Activated naive CD8-positive, alpha-beta T cell (primary cell): Measurements from ENCODE around the gene SETD6.

Experiments
- H3K27ac Mint-ChIP-seq: one replicate; pipeline ENCODE4 v1.8.0; 2021; ENCODE audit warnings: mixed read lengths
- H3K27me3 Mint-ChIP-seq: one replicate; pipeline ENCODE4 v1.8.0; 2021; ENCODE audit warnings: mixed read lengths
- H3K36me3 Mint-ChIP-seq: one replicate; pipeline ENCODE4 v1.8.0; 2021; ENCODE audit warnings: mixed read lengths
- H3K4me1 Mint-ChIP-seq: one replicate; pipeline ENCODE4 v1.8.0; 2021; ENCODE audit warnings: low read depth, mixed read lengths
- H3K4me3 Mint-ChIP-seq: one replicate; pipeline ENCODE4 v1.8.0; 2021; ENCODE audit warnings: mild to moderate bottlenecking, mixed read lengths
- H3K9me3 Mint-ChIP-seq: one replicate; pipeline ENCODE4 v1.8.0; 2021; ENCODE audit warnings: low read depth, mixed read lengths

SETD6 gene

DNA sequence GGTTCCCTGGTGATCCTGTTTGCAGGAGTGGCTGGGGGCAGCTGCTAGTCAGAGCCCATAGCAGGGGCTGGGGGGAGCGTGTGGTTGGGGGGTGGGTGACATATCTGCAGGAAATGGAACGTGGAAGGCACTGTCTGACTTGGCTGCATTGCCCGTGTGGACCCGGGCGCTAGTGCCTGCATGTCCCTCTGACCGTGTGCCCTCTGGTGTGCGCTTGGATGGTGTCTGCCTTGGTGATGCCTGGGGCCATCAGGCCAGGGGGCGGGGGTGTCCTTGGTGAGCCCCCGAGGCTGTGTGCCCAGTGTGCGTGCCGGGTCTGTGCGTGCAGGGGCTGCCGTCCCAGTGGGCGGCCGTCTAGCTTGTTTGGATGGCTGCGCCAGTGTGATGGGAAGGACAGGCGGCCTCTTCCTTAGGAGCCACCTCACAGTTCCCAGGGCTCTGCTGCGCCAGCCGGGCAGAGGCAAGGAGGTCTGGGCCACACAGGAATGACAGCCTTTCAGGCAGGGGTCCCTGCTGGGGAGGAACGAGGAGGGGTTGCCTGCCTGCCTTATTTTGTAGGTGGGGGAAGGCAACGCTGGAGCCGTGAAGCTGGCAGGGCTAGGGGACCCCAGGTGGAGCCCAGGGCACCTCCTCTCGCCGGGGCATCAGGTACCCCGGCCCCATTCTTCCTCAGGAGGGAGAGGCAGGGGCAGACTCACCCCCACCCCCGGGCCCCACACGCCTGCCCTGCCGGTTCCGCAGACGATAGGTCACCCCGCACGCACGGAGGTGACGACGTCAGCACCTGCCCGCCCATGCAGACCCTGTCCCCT is 14.7 kb upstream of the SETD6 start:
- peaks cover 8% of the 10 kb centered on the region for H3K4me1 Mint-ChIP-seq
- no peak overlapping the region for H3K27ac Mint-ChIP-seq
- no peaks in the 10 kb centered on the region for H3K9me3 Mint-ChIP-seq
- no peaks in the 10 kb centered on the region for H3K36me3 Mint-ChIP-seq
- peak overlapping the region; percentile 78 for H3K4me3 Mint-ChIP-seq
- peaks cover 2% of the 10 kb centered on the region for H3K27me3 Mint-ChIP-seq

DNA sequence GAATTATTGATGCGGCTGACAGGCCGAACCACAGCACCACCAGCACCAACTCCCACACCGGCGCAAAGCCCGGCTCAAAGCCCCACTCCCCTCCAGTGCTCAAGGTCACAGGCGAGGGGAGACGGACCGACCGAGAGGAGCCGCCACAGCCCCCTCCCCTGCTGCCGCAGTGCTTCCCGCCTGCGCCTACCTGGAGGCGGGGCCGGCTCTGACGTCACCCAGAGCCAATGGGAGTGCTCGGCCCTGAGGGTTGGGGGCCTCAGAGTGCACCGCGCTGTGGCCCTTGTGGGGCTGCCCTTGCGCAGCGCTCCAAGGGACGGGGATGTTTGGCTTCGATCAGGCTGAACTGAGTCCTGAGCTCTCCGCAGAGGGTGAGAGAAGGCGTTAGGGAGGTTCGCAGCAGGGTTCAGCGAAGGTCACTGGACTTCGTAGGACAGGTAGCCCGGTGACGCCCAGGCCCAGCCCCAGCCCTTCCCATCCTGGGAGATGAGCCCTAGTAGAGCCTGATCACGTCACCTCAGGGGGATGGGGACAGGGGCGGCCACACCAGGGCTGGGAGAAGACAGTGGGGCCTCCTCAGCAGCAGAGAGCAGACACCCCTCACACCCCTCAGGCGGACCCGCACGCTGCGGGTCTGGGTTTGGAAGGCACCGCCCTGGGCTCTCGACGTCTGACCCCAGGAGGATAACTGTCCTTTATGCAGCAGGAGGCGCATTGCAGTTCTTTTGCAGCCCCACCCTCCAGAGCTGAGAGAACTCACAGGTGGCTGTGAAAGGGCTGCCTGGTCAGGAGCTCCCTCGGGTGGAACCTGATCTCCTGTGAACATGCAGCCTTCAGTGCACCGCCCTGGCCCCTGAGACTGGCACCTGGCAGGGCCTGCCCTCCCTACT is 13.8 kb upstream of the SETD6 start:
- Mint-ChIP-seq H3K27me3 (peaks cover 2% of the 10 kb centered on the region), H3K27ac (no peak overlapping the region), H3K4me3 (peak overlapping the region; percentile 78), H3K36me3 (no peaks in the 10 kb centered on the region), H3K9me3 (no peaks in the 10 kb centered on the region), H3K4me1 (peaks cover 7% of the 10 kb centered on the region)

- Mint-ChIP-seq H3K4me1 (peaks cover 7% of the 10 kb centered on the region), H3K36me3 (no peaks in the 10 kb centered on the region), H3K9me3 (no peaks in the 10 kb centered on the region), H3K4me3 (peak overlapping the region; percentile 78), H3K27me3 (peaks cover 2% of the 10 kb centered on the region), H3K27ac (no peak overlapping the region)
Observed at GRCh38 chr16:58502217-58502921, 12.9 kb upstream of the SETD6 start.

DNA sequence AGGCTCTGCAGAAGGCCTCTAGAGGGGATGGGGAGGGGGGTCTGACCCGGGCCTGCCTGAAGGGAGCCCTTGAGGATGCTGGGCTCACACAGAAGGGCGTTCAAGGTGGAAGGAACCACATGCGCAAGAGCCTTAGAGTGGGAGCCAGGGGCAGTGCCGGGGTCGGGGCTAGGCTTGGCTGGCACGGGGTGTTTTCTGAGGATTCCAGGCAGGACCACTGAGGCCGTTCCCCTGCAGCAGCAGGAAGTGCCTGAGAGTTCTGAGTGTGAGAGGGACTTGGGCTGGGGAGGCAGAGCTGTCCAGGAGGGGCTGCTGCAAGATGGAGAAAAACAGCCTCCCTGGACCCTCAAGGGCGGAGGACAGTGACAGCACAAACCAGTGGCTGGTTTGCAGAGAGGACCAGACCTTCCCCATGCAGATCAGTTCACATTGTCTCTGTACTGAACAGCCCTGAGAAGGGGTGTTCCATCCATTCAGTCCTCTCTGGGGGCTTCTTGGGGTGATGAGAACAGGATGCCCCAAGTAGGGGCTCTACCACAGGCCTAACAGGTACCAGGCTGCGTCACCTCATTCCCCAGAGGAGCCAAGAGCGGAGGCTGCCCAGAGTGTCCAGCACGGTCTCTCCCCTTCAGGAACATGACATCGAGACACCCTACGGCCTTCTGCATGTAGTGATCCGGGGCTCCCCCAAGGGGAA is 12.0 kb upstream of the SETD6 start:
- H3K27me3 Mint-ChIP-seq, result peaks cover 2% of the 10 kb centered on the region
- H3K4me3 Mint-ChIP-seq, result no peak overlapping the region
- no peaks in the 10 kb centered on the region for H3K9me3 Mint-ChIP-seq
- no peak overlapping the region for H3K27ac Mint-ChIP-seq
- no peaks in the 10 kb centered on the region for H3K36me3 Mint-ChIP-seq
- H3K4me1 Mint-ChIP-seq, result peaks cover 7% of the 10 kb centered on the region

DNA sequence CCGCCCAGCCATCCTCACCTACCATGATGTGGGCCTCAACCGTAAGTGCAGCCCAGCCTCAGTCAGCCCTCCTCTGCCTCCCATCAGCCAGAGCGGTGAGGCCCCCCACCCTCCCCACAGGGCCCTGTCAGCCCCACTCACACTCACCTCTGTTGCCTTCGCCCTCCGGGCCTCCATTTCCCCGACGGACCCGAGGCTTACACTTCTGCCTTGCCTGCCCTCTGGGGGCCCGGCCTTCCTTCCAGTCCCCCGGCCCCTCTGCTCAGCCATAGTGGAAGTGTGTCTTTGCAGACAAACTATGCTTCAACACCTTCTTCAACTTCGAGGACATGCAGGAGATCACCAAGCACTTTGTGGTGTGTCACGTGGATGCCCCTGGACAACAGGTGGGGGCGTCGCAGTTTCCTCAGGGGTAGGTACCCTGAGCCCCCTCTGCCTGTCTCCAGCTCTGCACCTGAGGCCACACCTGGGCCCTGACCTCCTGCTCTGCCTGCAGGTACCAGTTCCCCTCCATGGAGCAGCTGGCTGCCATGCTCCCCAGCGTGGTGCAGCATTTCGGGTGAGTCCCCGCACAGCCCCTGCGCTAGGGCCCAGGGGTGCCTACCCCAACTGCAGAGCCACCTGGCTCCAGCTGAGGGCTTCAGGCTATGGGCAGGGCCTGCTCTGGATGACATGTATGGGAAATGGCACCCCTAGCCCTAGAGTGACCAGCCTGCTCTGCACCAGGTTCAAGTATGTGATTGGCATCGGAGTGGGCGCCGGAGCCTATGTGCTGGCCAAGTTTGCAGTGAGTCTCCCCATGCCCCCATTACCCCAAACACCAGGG is 11.2 kb upstream of the SETD6 start:
- no peaks in the 10 kb centered on the region for H3K9me3 Mint-ChIP-seq
- peaks cover 2% of the 10 kb centered on the region for H3K27me3 Mint-ChIP-seq
- H3K4me3 Mint-ChIP-seq, result no peak overlapping the region
- peaks cover 7% of the 10 kb centered on the region for H3K4me1 Mint-ChIP-seq
- no peak overlapping the region for H3K27ac Mint-ChIP-seq
- no peaks in the 10 kb centered on the region for H3K36me3 Mint-ChIP-seq

DNA sequence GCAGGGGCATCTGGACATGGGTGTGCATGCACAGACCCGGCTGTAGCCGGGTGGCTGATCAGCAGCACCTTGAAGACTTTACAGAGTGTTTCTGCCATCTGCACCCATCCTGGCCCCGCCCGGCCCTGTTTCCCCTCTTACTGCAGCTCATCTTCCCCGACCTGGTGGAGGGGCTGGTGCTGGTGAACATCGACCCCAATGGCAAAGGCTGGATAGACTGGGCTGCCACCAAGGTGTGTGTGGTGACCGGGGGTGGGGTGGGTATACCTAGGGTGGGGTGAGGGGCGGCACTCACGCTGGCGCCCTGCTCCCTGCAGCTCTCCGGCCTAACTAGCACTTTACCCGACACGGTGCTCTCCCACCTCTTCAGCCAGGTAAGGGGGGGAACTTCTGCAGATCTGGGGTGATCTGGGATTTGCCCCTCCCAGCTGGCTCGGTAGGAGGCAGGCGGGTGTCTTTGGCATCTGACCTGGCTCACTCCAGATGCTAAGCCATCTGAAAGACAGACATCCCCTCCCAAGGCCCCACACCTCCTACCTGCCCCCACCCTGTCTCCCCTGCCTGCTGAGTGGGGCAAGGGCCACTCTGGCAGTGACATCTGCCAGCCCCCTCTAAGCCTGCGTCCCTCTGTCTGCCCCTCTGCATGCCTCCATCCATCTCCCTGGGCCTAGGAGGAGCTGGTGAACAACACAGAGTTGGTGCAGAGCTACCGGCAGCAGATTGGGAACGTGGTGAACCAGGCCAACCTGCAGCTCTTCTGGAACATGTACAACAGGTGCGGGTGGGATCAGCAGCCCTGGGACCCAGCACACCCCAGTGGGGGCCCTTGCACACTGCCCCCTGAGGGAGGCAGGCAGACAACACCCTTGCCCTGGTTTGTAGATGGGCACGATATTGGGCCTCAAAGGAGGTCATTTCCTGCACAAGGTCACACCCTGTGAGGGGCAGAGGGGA is 8.8 kb upstream of the SETD6 start:
- Mint-ChIP-seq H3K4me1 (peaks cover 2% of the 10 kb centered on the region), H3K4me3 (no peak overlapping the region), H3K27me3 (peaks cover 2% of the 10 kb centered on the region), H3K36me3 (no peaks in the 10 kb centered on the region), H3K27ac (no peak overlapping the region), H3K9me3 (no peaks in the 10 kb centered on the region)

DNA sequence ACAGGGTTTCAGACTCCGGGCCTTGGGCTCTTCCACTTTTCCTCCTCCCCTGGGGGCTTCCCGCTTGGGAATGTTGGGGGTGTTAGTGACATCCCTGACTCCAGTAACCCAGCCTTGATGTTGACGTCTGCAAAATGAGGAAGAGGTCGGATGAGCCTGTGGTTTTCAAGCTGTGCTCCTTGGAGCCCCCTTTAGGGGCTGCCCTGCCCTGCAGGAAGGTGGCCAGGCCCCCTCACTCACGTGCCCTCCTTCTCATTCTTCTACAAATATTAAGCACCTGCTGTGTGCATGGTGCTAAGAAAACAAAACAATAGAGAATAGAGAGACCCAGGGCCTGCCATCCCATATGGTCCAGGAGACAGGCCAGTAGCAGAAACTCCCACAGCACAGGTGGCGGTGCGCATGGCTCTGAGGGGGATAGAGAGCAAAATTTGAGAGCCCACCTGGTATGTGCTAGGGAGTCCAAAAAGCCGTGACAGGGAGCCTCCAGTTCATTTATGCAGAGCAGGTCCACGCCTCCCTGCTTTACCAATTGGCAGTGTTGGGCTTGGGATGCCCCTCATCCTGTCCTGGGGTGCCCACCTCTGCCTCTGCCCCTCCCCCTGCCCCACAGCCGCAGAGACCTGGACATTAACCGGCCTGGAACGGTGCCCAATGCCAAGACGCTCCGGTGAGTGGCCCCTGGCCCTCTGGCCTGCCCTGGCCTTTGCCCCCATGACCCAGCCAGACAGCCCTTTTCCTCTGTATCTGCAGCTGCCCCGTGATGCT is 7.9 kb upstream of the SETD6 start:
- Mint-ChIP-seq H3K27ac (no peak overlapping the region), H3K4me1 (no peaks in the 10 kb centered on the region), H3K27me3 (peaks cover 2% of the 10 kb centered on the region), H3K9me3 (no peaks in the 10 kb centered on the region), H3K4me3 (no peak overlapping the region), H3K36me3 (no peaks in the 10 kb centered on the region)

GRCh38 chr16:58507963-58508670 is 7.2 kb upstream of the SETD6 start:
- Mint-ChIP-seq H3K9me3 (no peaks in the 10 kb centered on the region), H3K4me3 (no peak overlapping the region), H3K36me3 (no peaks in the 10 kb centered on the region), H3K27ac (no peak overlapping the region), H3K27me3 (peaks cover 2% of the 10 kb centered on the region), H3K4me1 (no peaks in the 10 kb centered on the region)

GRCh38 chr16:58508671-58509251 is 6.6 kb upstream of the SETD6 start:
- Mint-ChIP-seq H3K4me1 (peaks cover 2% of the 10 kb centered on the region), H3K36me3 (no peaks in the 10 kb centered on the region), H3K4me3 (no peak overlapping the region), H3K27ac (no peak overlapping the region), H3K27me3 (no peaks in the 10 kb centered on the region), H3K9me3 (no peaks in the 10 kb centered on the region)

DNA sequence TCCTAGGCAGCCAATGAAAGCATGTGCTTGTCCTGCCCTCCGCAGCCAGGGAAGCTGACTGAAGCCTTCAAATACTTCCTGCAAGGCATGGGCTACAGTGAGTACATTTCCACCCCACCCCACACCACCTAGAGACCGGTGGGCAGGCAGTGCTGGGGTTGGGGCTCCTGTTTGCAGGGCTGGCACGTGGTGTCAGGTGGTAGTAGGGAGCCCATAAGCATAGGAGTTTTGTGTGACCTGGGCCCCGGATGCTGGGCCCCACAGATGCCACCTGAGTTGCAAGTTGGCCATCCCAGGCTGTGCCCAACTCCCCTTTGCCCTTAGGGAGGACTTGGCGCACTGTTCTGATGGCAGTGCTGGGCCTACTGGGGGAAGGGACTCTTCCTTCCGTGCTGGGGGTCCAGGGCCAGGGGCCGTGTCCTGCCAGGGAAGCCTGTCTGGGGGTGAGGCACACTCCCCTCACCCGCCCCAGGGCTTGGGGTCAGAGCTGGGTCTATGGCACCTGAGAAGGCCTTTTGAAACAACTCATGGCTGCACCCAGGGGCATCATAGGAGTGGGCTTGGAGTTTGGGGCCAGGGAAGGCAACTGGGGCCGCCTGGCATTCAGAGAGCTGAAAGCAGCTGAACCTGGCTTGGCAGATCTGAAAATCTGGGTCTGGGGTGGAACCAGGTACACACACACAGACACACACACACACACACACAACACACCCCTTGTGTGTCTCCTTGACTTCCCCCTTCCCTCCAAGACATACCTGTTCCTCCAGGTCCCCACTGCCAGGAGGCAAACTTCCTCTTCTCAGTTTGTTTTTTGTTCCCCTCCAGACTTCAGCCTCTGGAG is 5.8 kb upstream of the SETD6 start:
- no peak overlapping the region for H3K4me3 Mint-ChIP-seq
- no peaks in the 10 kb centered on the region for H3K27me3 Mint-ChIP-seq
- peaks cover 4% of the 10 kb centered on the region for H3K4me1 Mint-ChIP-seq
- no peaks in the 10 kb centered on the region for H3K36me3 Mint-ChIP-seq
- no peak overlapping the region for H3K27ac Mint-ChIP-seq
- H3K9me3 Mint-ChIP-seq, result no peaks in the 10 kb centered on the region

DNA sequence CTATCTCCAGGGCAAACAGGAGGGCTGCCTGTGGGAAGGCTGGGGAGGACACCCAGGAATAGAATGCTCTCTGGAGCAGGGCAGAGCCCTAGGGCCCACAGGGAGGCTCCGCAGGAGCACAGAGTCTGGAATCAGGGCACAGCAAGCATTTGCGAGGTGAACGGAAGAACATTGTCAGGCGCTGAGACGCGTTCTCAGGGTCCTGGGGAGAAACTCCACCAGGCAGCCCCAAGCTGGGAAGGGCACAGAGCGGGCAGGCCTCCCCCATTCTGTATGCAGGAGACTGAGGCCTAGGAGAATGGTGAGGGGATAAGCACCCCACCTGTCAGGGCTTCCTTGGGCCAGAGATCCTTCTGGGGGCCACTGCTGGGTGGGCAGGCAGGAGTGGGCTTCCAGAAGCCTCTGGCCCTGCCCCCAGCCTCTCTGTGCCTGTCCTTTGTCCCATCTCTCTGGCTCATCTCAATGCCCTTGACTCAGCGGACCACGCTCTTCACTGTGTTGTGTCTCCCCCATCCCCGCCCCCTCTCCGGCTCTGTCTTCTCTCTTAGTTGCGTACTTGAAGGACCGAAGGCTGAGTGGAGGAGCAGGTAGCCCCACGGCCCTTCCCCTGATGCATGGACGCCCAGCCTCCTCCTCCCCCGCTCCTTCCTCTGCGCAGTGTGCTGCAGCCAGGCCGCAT is 5.1 kb upstream of the SETD6 start:
- Mint-ChIP-seq H3K4me3 (no peak overlapping the region), H3K9me3 (no peaks in the 10 kb centered on the region), H3K4me1 (peaks cover 10% of the 10 kb centered on the region), H3K36me3 (peaks cover 2% of the 10 kb centered on the region), H3K27ac (no peak overlapping the region), H3K27me3 (no peaks in the 10 kb centered on the region)
